Keratinocyte (primary cell): ENCODE data around the gene SMPD3. TPM values are rescaled to one million over a fixed set of nuclear protein-coding genes. Genes with fewer than 3 reads are reported as not detected.

Source experiments
- DNase-seq: peaks from one replicate; pipeline ENCODE4 v3.0.0-alpha.2; 2011; ENCODE audit warnings: low read depth, missing footprints, low spot score
- FAIRE-seq: peaks from 2 replicates; lab custom pipeline; 2011; peaks lifted over from hg19 to GRCh38; lab: Jason Lieb, UNC
- H2AFZ ChIP-seq: 2 replicates; pipeline ENCODE4 v1.6.0; 2012; ENCODE audit warnings: low read length, control low read depth, inconsistent platforms; ENCODE audit not compliant: control insufficient read depth
- H3K27ac ChIP-seq: 2 replicates; pipeline ENCODE4 v1.5.1; 2011; ENCODE audit warnings: low read length; ENCODE audit not compliant: control insufficient read depth, insufficient read depth
- H3K27me3 ChIP-seq: 3 replicates; pipeline ENCODE4 v1.6.0; 2011; ENCODE audit warnings: low read length; ENCODE audit not compliant: control insufficient read depth, insufficient read depth; ENCODE audit errors: extremely low read depth
- H3K36me3 ChIP-seq, 2 experiments: 2 replicates in 1 of 2; 3 replicates in 1 of 2; pipeline ENCODE4 v1.5.1; 2011; ENCODE audit warnings: low read length in 2 of 2, mild to moderate bottlenecking in 1 of 2; ENCODE audit not compliant: control insufficient read depth in 2 of 2, insufficient read depth in 2 of 2; ENCODE audit errors: extremely low read depth in 1 of 2
- H3K4me1 ChIP-seq: 3 replicates; pipeline ENCODE4 v1.5.1; 2011; ENCODE audit warnings: low read length; ENCODE audit not compliant: control insufficient read depth, insufficient read depth; ENCODE audit errors: extremely low read depth
- H3K4me2 ChIP-seq: 3 replicates; pipeline ENCODE4 v1.6.0; 2011; ENCODE audit warnings: low read depth, low read length; ENCODE audit not compliant: control insufficient read depth, insufficient read depth; ENCODE audit errors: extremely low read depth
- H3K4me3 ChIP-seq, 3 experiments: fragments of 200-600 bp in 1 of 3; sonication (generic) in 1 of 3; 2 replicates in 2 of 3; 3 replicates in 1 of 3; pipeline ENCODE4 v1.5.1; 2011 to 2016; ENCODE audit warnings: low read length in 3 of 3, mild to moderate bottlenecking in 3 of 3, control low read depth in 2 of 3, inconsistent platforms in 1 of 3, low read depth in 1 of 3, mixed read lengths in 1 of 3, mixed run types in 1 of 3, moderate library complexity in 1 of 3; ENCODE audit not compliant: control insufficient read depth in 2 of 3, insufficient read depth in 2 of 3; ENCODE audit errors: extremely low read depth in 1 of 3
- H3K79me2 ChIP-seq: 2 replicates; pipeline ENCODE4 v1.6.0; 2012; ENCODE audit warnings: low read length; ENCODE audit not compliant: control insufficient read depth, insufficient read depth
- H3K9ac ChIP-seq: 3 replicates; pipeline ENCODE4 v1.6.0; 2011; ENCODE audit warnings: low read length; ENCODE audit not compliant: control insufficient read depth, insufficient read depth; ENCODE audit errors: extremely low read depth
- H3K9me1 ChIP-seq: 3 replicates; pipeline ENCODE4 v1.6.0; 2011; ENCODE audit warnings: low read length; ENCODE audit not compliant: control insufficient read depth, insufficient read depth; ENCODE audit errors: extremely low read depth
- H3K9me3 ChIP-seq: 2 replicates; pipeline ENCODE4 v1.5.1; 2012; ENCODE audit warnings: low read depth, low read length; ENCODE audit not compliant: control insufficient read depth
- H4K20me1 ChIP-seq: 3 replicates; pipeline ENCODE4 v1.6.0; 2011; ENCODE audit warnings: low read length; ENCODE audit not compliant: control insufficient read depth, insufficient read depth; ENCODE audit errors: extremely low read depth
- EZH2 ChIP-seq: IDR thresholded peaks from one replicate; pipeline ENCODE4 v1.6.1; 2012; ENCODE audit warnings: inconsistent platforms, mild to moderate bottlenecking, low read length, moderate library complexity
- dilution Hi-C: fragments of 300-500 bp; cut with MboI; formaldehyde crosslinking; loops from one replicate; pipeline ENCODE4 v1.7.0; 2020; ENCODE audit warnings: low sequenced_read_pairs; ENCODE audit not compliant: extremely low pct_ligation_motif_present
- polyA plus RNA-seq, 5 experiments: library from polyadenylated mRNA; depleted of rRNA in 3 of 5; stranded (reverse) in 3 of 5; stranded (forward) in 1 of 5; unstranded in 1 of 5; fragments of >200 nt; gene quantifications; 1 replicate in 1 of 5; 2 replicates in 3 of 5; 3 replicates in 1 of 5; pipeline versions ENCODE4 v1.2.1 to v1.2.3, GENCODE V29; 2011 to 2012; ENCODE audit warnings: missing spikeins in 2 of 5, low read depth in 1 of 5, low replicate concordance in 1 of 5
- TF ChIP-seq, protein P1 (sequence below), 3 experiments: IDR thresholded peaks in 1 of 3; conservative IDR thresholded peaks in 1 of 3; optimal IDR thresholded peaks in 1 of 3; 2 replicates in 2 of 3; 3 replicates in 1 of 3; pipeline versions ENCODE3 to v1.5.1; 2011; ENCODE audit warnings: low read length in 3 of 3, mild to moderate bottlenecking in 3 of 3, moderate library complexity in 2 of 3, control low read depth in 1 of 3, inconsistent platforms in 1 of 3; ENCODE audit not compliant: insufficient read depth in 2 of 3; ENCODE audit errors: extremely low read depth in 1 of 3

SMPD3 gene
- polyA plus RNA-seq, 1 donor (not counting 4 experiments of a cell fraction or from before 2014, with no cell fraction given): 0.34 TPM

DNA sequence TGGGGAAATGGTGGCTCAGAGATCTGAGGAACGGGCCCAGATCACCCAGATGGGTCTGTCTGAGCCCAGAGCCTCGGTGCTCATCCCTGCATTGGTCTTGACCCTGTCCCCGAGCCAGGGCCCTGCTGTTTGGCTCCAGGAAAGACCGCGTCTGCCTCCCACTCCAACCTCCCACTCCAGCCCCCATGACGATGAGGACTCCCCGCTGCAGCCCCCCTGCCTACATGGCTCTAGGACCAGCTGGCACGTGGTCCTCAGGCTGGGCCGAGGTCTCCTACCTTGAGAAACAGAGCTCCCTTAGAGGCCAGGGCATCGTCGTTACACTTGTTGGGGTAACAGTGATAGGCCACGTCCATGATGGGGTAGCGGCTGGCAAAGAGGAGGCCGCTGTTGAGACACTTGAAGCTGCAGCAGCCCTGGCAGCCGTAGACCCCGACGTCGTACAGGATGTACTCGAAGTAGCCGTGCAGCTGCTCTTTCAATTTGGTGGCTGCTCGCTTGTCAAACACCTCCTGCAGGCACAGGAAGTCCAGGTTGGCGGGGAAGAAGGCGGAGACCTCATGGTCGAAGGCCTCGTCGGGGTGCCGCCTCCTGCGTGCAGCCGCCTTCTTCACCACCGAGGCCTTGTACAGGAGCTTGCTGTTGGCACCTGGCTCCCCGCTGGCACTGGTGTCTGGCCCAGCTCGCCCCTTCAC, 77.6 kb downstream of the SMPD3 start:
- no peak overlapping the region for H3K27ac ChIP-seq
- H3K9me1 ChIP-seq: no peaks in the 10 kb centered on the region
- DNase-seq: no peak
- no peak overlapping the region for H3K4me2 ChIP-seq
- dilution Hi-C loops: no loop called here
- H3K9me3 ChIP-seq: no peaks in the 10 kb centered on the region
- H2AFZ ChIP-seq: no peak overlapping the region
- peaks cover 25% of the 10 kb centered on the region for H3K27me3 ChIP-seq
- no peak for TF ChIP-seq EZH2
- no peaks in the 10 kb centered on the region for H3K4me1 ChIP-seq
- H3K9ac ChIP-seq: no peak overlapping the region
- H3K36me3 ChIP-seq: no peaks in the 10 kb centered on the region
- H3K4me3 ChIP-seq: no peak overlapping the region
- no peaks in the 10 kb centered on the region for H4K20me1 ChIP-seq
- FAIRE-seq: no peak
- H3K79me2 ChIP-seq: no peaks in the 10 kb centered on the region

DNA sequence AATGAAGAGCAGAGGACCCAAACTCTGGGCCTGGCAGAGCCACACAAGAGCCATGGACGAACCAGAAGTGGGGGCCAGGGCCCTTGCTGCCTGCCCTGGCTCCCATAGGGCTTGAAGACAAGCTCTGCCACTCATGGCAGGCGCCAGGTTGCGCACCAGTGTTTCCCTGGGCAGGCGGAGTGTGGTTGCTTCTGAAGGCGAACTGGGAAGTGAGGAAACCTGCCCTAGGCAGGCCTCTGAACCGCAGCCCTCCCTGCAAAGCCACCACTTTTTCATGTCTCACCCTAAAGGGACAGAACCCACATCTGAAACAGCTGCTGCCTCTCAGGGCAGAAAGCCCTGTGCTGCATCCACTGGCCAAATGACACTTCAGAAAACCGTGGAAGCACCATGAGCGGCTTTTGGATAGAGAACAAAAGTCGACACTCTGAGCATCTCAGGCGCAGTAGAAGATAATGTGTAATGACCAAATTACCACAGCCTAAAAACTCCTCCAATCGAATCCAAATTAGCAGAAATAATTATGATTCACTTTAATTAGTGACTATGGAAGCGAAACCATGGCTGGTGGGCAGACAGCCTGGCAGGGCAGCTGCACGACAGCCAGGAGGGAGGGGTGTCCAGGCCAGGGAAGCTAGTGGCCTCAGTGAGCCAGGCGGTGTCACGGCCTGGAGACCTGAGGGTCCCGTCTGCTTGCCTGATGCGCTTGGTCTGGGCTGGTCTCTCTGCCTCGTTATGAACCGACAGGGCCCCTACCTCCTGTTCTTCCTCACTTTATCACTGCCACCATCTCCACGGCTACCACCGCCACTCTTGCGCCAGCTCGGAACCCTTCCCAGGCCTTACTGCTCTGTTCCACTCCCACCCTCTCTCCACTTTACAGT, 78.4 kb downstream of the SMPD3 start:
- FAIRE-seq (no peak), DNase-seq (no peak)
- Histone ChIP-seq H3K79me2 (no peaks in the 10 kb centered on the region), H3K27ac (no peak overlapping the region), H3K9me1 (no peaks in the 10 kb centered on the region), H3K9me3 (no peaks in the 10 kb centered on the region), H4K20me1 (no peaks in the 10 kb centered on the region), H2AFZ (no peak overlapping the region), H3K4me2 (no peak overlapping the region), H3K4me3 (no peak overlapping the region), H3K36me3 (no peaks in the 10 kb centered on the region), H3K9ac (no peak overlapping the region), H3K27me3 (peaks cover 25% of the 10 kb centered on the region), H3K4me1 (no peaks in the 10 kb centered on the region)
- dilution Hi-C loops: no loop called here
- TF ChIP-seq EZH2: no peak
- TF ChIP-seq, protein P1, sequence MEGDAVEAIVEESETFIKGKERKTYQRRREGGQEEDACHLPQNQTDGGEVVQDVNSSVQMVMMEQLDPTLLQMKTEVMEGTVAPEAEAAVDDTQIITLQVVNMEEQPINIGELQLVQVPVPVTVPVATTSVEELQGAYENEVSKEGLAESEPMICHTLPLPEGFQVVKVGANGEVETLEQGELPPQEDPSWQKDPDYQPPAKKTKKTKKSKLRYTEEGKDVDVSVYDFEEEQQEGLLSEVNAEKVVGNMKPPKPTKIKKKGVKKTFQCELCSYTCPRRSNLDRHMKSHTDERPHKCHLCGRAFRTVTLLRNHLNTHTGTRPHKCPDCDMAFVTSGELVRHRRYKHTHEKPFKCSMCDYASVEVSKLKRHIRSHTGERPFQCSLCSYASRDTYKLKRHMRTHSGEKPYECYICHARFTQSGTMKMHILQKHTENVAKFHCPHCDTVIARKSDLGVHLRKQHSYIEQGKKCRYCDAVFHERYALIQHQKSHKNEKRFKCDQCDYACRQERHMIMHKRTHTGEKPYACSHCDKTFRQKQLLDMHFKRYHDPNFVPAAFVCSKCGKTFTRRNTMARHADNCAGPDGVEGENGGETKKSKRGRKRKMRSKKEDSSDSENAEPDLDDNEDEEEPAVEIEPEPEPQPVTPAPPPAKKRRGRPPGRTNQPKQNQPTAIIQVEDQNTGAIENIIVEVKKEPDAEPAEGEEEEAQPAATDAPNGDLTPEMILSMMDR (optimal IDR thresholded peaks at IDR 0.05 in 1 of 3, IDR thresholded peaks at IDR 0.05 in 1 of 3, conservative IDR thresholded peaks at IDR 0.05 in 1 of 3; ENCODE audit: extremely low read depth in 1 of 3, insufficient read depth in 2 of 3, low read length in 3 of 3): no peak
